Activated CD8-positive, alpha-beta memory T cell treated with anti-CD3 and anti-CD28 coated beads, Interleukin-2, amount 50 U/mL, for 48 hours (primary cell): ENCODE results near the gene FREM3.

Experiments
- DNase-seq: peaks from one replicate; pipeline ENCODE4 v3.0.0-alpha.2; 2020

Gene FREM3

GRCh38 chr4:143658336-143658735 is 42.1 kb downstream of the FREM3 start:
- DNase-seq, result no peak

GRCh38 chr4:143654571-143654970 is 45.9 kb downstream of the FREM3 start:
- DNase-seq, result no peak

- no peak for DNase-seq
Observed at GRCh38 chr4:143653031-143653430, 47.4 kb downstream of the FREM3 start.

- no peak for DNase-seq
Observed at GRCh38 chr4:143643399-143643798, 57.1 kb downstream of the FREM3 start.

GRCh38 chr4:143642611-143643010 is 57.9 kb downstream of the FREM3 start:
- DNase-seq, result no peak

GRCh38 chr4:143641361-143641760 is 59.1 kb downstream of the FREM3 start:
- DNase-seq, result no peak

- no peak for DNase-seq
Observed at GRCh38 chr4:143634763-143635162, 65.7 kb downstream of the FREM3 start.

GRCh38 chr4:143633833-143634232 is 66.6 kb downstream of the FREM3 start:
- DNase-seq, result no peak

GRCh38 chr4:143626134-143626911 is 74.2 kb downstream of the FREM3 start:
- DNase-seq, result no peak

- DNase-seq, result no peak
Observed at GRCh38 chr4:143625632-143626031, 74.8 kb downstream of the FREM3 start.

- no peak for DNase-seq
Observed at GRCh38 chr4:143623896-143624295, 76.6 kb downstream of the FREM3 start.

GRCh38 chr4:143618811-143619210 is 81.7 kb downstream of the FREM3 start:
- no peak for DNase-seq

GRCh38 chr4:143617994-143618679 is 82.3 kb downstream of the FREM3 start:
- DNase-seq, result no peak

- DNase-seq, result no peak
Observed at GRCh38 chr4:143616771-143617170, 83.7 kb downstream of the FREM3 start.

- DNase-seq, result no peak
Observed at GRCh38 chr4:143609492-143609891, 91.0 kb downstream of the FREM3 start.

- no peak for DNase-seq
Observed at GRCh38 chr4:143606480-143606879, 94.0 kb downstream of the FREM3 start.

GRCh38 chr4:143599827-143600226 is 100.6 kb downstream of the FREM3 start:
- DNase-seq, result no peak

- no peak for DNase-seq
Observed at GRCh38 chr4:143598816-143599215, 101.7 kb downstream of the FREM3 start.

- DNase-seq, result no peak
Observed at GRCh38 chr4:143597276-143597675, 103.2 kb downstream of the FREM3 start.

GRCh38 chr4:143587703-143588102 is 112.8 kb downstream of the FREM3 start:
- DNase-seq, result no peak

- no peak for DNase-seq
Observed at GRCh38 chr4:143586080-143586479, 114.4 kb downstream of the FREM3 start.

GRCh38 chr4:143585548-143585947 is 114.9 kb downstream of the FREM3 start:
- DNase-seq, result no peak

- DNase-seq, result no peak
Observed at GRCh38 chr4:143581331-143581946, 119.0 kb downstream of the FREM3 start.

- no peak for DNase-seq
Observed at GRCh38 chr4:143575331-143575730, 125.1 kb downstream of the FREM3 start.
